NCI-H1436 treated with DMSO at 0.1 percent for 48 hours (cell line): Measurements from ENCODE around the gene MKRN2.

Source experiments
- DNase-seq: peaks from one replicate; lab custom pipeline; 2025; lab: John Stamatoyannopoulos, UW

MKRN2 gene

DNA sequence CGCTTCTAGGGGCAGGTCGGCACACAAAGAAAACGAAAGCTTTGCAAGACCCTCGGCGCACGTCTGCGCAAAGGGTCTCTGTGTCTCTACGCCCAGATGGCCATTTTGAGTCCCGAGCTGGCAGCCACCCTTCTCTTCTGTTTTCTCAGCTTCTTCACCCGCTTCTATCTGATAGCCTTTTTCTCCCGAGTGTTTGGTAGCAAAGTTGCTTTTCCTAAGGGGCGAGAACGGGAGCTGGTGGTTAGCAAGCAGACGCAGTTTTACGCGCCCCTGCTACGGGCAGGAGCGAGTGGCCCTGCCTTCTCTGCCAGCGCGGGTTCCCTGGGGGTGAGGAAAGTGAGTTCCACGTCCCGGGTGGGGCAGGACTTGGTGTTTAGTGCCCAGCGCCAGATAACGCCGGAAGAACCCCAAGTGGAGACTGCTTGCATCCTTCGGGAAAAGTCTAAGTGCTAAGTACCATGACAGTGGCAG lies 2.9 kb upstream of the MKRN2 start:
- no peak for DNase-seq

DNA sequence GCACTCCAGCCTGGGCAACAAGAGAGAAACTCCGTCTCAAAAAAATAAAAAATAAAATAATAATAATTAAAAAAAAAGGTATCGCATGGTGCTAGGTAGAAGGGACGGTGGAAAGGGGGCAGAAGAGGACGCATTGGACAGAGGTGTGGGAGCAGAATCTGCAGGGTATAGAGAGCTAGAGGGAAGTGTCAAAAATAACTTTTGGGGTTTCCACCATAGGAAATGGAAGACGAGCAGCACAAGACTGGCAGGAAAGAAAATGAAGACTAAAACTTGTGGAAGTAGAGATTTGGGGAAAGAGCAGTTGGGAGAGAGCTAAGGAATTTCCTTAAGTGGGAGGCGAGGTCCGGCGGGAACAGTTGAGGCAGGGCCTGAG lies 585 bp upstream of the MKRN2 start:
- no peak for DNase-seq

DNA sequence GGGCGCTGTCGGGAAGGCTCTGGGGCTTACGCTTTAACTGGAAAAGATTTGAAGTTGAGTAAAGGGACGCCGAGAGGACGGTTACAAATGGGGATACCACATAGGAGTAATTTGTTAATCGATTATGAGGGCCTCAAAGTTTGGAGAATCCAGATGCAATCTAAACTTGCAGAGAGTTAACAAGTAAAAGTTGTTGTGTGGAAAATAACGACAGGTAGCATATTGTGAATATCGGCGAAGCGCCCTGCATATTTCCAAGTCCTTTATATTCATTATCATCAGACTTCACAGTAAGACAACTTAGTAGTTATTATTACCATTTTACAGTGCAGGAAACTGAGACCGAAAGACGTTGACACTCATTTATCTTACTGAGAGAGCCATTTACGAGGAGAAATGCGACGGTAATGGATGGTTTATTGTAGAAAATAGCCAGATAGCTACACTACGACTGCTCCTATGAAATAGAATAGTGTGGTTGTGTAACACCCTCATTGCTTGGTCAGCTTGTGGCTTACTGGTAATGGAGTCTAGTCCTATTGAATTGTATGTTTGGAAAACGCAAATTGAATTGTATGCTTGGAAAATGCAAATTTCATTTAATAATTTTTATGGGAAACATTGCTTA lies 700 bp downstream of the MKRN2 start:
- no peak for DNase-seq

DNA sequence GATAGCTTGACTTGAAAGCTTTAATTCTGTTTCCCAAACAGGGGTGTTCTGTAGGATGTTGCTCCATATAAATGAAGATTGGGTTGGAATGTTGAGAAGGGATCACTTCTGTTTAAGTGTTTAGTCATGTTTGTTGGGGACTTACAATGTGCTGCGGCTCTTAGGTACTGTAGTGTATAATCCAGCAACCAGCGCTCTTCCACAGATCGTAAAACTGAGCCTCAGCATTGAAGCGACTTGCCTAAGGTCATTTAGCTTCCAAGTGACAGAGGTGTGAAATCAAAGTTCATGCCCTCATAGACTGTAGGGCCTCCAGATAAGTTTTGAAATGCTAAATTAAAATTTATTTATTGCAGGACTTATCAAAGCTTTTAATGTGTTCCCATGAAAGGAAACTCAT lies 1.8 kb downstream of the MKRN2 start:
- DNase-seq, result no peak

DNA sequence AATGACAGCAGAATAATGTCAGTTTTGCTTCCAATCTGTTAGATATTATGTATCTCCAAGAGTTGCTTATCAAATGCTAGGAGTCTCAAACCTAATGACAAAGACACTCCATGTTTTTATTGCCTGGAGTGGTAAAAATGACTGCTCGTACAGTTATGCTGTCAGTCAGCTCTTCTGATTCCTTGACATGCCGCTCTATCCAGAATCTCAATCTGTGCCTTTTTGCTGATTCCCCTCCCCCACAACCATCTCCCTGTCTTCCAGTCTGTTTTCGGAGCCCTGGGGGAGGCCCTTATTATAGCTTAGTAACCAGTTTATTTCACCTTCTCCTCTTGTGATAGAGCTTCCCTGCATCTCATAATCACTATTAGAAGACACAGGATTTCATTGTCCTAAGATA lies 2.6 kb downstream of the MKRN2 start:
- no peak for DNase-seq

- no peak for DNase-seq
Observed at GRCh38 chr3:12560505-12561190, 3.8 kb downstream of the MKRN2 start.

GRCh38 chr3:12561397-12561796 lies 4.5 kb downstream of the MKRN2 start:
- DNase-seq, result no peak

GRCh38 chr3:12562451-12562850 lies 5.6 kb downstream of the MKRN2 start:
- no peak for DNase-seq

- DNase-seq, result no peak
Observed at GRCh38 chr3:12566976-12567375, 10.1 kb downstream of the MKRN2 start.

DNA sequence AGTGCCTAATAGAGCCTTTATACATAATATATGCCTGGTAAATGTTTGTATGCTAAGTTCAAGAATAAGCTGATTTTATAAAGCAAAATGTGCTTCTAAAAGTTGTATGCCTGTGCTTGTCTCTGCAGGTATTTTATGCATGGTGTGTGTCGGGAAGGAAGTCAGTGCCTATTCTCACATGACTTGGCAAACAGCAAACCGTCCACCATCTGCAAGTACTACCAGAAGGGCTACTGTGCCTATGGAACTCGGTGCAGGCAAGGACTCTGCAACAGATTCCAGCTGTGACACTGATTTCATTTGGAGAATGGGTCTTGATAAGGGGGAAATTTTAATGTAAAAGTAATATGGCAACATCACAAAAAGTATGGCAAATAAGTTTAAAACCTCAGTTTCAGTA lies 11.9 kb downstream of the MKRN2 start:
- no peak for DNase-seq

GRCh38 chr3:12569836-12570235 lies 12.9 kb downstream of the MKRN2 start:
- no peak for DNase-seq

- no peak for DNase-seq
Observed at GRCh38 chr3:12571986-12572385, 15.1 kb downstream of the MKRN2 start.

DNA sequence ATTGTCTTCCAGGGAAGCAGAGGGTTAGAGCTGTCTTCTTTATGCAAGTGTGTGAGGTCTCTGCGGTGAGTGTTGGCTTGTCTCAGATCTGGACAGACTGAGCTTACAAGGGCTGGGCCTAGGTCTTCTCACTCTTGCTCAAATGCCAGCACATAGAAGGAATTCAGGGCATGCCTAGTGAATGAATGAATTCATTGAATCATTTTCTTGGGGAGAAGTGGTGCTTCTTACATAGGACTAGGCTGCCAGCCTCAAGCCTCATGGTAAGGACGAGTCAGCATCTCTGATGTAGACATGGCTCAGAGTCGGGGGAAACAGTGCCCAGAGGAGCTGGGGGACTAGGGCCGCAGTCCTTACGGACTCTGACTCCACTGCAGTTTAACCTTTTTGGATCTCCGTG lies 17.2 kb downstream of the MKRN2 start:
- no peak for DNase-seq

DNA sequence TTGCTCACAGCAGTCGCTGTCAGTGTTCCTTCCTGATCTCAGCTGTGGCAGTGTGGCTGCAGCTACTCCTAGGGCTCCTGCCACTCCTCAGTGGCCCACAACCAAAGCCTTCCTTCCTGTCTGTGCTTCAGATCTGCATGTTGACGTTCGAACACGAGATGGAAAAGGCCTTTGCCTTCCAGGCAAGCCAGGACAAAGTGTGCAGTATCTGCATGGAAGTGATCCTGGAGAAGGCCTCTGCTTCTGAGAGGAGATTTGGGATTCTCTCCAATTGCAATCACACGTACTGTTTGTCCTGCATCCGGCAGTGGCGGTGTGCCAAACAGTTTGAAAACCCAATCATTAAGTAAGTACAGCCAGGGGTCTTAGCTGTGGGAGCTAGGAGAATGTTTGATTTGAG lies 17.8 kb downstream of the MKRN2 start:
- no peak for DNase-seq

DNA sequence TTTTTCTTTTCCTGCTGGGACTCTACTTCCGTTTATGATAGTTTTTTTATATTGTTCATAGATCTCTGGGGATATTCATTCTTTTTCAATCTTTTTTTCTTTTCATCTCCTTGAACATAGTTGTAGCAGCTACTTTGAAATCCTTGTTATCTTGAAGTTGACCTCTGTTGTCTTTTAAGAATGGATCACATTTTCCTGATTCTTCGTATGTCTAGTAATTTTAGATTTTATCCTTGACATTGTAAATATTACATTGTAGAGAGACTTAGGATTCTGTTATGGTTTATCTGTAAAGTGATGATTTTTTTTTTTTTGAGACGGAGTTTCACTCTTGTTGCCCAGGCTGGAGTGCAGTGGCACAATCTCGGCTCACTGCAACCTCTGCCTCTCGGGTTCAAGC lies 20.5 kb downstream of the MKRN2 start:
- DNase-seq, result no peak

GRCh38 chr3:12578742-12579141 lies 21.9 kb downstream of the MKRN2 start:
- DNase-seq, result no peak

DNA sequence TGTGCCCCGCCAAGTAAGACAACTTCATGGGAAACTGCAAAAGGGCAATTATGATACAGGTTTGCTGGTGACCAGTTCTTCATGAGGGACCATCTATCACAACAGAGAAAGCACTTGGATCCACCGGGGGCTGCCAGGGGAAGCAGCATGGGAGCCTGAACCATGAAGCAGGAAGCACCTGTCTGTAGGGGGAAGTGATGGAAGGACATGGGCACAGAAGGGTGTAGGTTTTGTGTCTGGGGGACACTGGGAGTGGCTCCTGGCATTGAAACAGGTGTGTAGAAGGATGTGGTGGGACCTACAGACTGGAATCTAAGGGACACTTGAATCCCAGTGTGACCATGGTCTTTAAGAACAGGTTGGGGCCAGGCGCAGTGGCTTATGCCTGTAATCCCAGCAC lies 22.6 kb downstream of the MKRN2 start:
- no peak for DNase-seq

- no peak for DNase-seq
Observed at GRCh38 chr3:12579905-12580304, 23.0 kb downstream of the MKRN2 start.

GRCh38 chr3:12582730-12583129 lies 25.8 kb downstream of the MKRN2 start:
- no peak for DNase-seq

- DNase-seq, result no peak
Observed at GRCh38 chr3:12583280-12583679, 26.4 kb downstream of the MKRN2 start.

- no peak for DNase-seq
Observed at GRCh38 chr3:12584083-12584482, 27.2 kb downstream of the MKRN2 start.

- no peak for DNase-seq
Observed at GRCh38 chr3:12585181-12585580, 28.3 kb downstream of the MKRN2 start.

DNA sequence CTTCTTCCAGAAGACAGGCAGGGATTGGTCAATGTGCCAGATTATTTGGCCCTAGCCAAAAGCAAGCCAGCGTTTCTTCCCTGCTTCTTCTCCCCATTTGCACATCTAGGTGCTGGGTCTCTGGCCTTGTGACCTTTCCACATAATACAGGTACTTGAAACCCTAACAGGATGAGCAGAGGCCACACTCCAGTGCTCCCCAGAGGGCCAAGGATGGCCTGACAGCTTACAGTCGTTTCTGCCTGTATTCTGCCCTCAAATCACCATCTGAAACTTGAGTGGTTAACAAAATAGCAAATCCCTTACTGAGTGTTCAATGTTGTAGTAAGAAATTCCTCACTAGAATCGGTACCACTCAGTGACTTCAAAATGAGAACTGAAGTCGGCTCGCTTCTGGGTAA lies 29.1 kb downstream of the MKRN2 start:
- no peak for DNase-seq

GRCh38 chr3:12586403-12586802 lies 29.5 kb downstream of the MKRN2 start:
- no peak for DNase-seq
